Neural cell (in vitro differentiated cells): ENCODE data around the gene MRPL32.

Experiments
- POLR2AphosphoS5 ChIP-seq: IDR thresholded peaks from 2 replicates; pipeline ENCODE4 v1.6.1; 2012
- TAF1 ChIP-seq: IDR thresholded peaks from 2 replicates; pipeline ENCODE4 v1.6.1; 2012; ENCODE audit warnings: low read depth
- TF ChIP-seq, protein P1 (sequence below): fragments of 450-650 bp; IDR thresholded peaks from 2 replicates; pipeline ENCODE4 v1.5.1; 2014; ENCODE audit warnings: antibody characterized with exemption, mild to moderate bottlenecking, moderate library complexity; ENCODE audit not compliant: poor library complexity, severe bottlenecking

DNA sequence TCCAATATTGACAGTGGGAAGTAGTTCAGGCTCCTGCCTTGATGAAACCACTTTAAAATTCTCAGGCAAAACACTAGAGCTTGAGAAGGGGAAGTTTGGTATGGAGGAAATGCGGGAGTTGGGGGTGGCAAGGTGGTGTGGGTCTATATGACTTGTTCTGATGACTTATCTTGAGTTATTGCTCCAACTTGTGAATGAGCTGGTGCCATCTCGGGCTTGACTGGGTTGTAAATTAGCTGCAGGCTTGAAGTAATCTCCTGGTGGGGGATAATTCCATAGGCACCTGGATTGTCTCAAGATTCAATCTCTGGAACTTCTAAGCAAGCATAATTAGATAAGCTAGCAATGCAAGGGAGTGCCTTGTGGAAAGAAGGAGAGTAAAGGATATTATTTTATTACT lies 29.0 kb downstream of the MRPL32 start:
- TF ChIP-seq POLR2AphosphoS5, result no peak
- no peak for TF ChIP-seq TAF1
- TF ChIP-seq, protein P1, sequence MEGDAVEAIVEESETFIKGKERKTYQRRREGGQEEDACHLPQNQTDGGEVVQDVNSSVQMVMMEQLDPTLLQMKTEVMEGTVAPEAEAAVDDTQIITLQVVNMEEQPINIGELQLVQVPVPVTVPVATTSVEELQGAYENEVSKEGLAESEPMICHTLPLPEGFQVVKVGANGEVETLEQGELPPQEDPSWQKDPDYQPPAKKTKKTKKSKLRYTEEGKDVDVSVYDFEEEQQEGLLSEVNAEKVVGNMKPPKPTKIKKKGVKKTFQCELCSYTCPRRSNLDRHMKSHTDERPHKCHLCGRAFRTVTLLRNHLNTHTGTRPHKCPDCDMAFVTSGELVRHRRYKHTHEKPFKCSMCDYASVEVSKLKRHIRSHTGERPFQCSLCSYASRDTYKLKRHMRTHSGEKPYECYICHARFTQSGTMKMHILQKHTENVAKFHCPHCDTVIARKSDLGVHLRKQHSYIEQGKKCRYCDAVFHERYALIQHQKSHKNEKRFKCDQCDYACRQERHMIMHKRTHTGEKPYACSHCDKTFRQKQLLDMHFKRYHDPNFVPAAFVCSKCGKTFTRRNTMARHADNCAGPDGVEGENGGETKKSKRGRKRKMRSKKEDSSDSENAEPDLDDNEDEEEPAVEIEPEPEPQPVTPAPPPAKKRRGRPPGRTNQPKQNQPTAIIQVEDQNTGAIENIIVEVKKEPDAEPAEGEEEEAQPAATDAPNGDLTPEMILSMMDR, result no peak
